H1 (cell line): Measurements from ENCODE around the gene EPB41L5.

Experiments used
- ASH2L ChIP-seq: fragments of 200-600, 300-600 bp; sonication (generic); IDR thresholded peaks from one replicate; pipeline ENCODE4 v1.7.1; 2017; ENCODE audit warnings: low read length
- CBX5 ChIP-seq: fragments of 300-800, 300-1000 bp; sonication (generic); IDR thresholded peaks from 2 replicates; pipeline ENCODE4 v1.7.1; 2016; ENCODE audit warnings: antibody characterized with exemption, low read length, low read depth
- GABPA ChIP-seq: IDR thresholded peaks from 2 replicates; pipeline ENCODE4 v1.6.1; 2011; ENCODE audit warnings: mild to moderate bottlenecking, low read length, moderate library complexity, borderline replicate concordance; ENCODE audit not compliant: insufficient read depth
- KDM1A ChIP-seq: fragments of 200-600, 300-600 bp; sonication (generic); IDR thresholded peaks from 2 replicates; pipeline ENCODE4 v1.7.1; 2016; ENCODE audit warnings: mild to moderate bottlenecking, low read length, borderline replicate concordance
- POLR2A ChIP-seq, 2 experiments: IDR thresholded peaks; 1 replicate in 1 of 2; 2 replicates in 1 of 2; pipeline ENCODE4 v1.6.1; 2011; ENCODE audit warnings: low read depth in 2 of 2, low read length in 2 of 2, mild to moderate bottlenecking in 2 of 2; ENCODE audit errors: control extremely low read depth in 1 of 2
- POLR2AphosphoS5 ChIP-seq: IDR thresholded peaks from 2 replicates; pipeline ENCODE4 v1.6.1; 2011; ENCODE audit warnings: low read depth, low read length
- TAF1 ChIP-seq: IDR thresholded peaks from 2 replicates; pipeline ENCODE4 v1.6.1; 2011; ENCODE audit warnings: mild to moderate bottlenecking, low read depth, low read length
- ZNF274 ChIP-seq: IDR thresholded peaks from 2 replicates; pipeline ENCODE4 v1.7.0; 2012; ENCODE audit warnings: low read length, borderline replicate concordance; ENCODE audit errors: extremely low read depth

DNA sequence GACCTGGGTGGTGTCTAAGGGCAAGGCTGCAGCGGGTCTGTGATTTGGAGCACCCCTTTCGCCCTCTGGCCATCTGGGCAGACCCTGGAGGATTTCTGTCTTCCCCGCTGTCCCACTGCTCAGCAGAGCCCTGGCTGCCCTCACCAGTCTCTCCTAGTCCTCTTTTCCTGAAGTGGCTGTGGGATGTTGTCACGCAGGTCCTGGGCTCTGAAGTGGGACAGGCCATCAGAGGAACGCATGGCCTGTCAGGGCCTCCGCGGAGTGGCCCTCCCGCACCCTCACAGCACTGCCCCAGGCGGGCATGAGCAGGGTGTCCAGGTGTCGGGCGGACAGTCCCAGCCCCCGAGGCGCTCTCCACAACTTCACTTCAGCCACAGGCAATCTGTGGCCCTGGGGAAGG, 211.4 kb downstream of the EPB41L5 start:
- TF ChIP-seq POLR2AphosphoS5 (no peak), POLR2A (IDR thresholded peaks at IDR 0.05; ENCODE audit: control extremely low read depth in 1 of 2, low read depth in 2 of 2, low read length in 2 of 2) (no peak), ASH2L (no peak), KDM1A (no peak), ZNF274 (no peak), TAF1 (no peak), GABPA (no peak), CBX5 (no peak)
